MM.1S (cell line): ENCODE measurements around the gene TMEM131.

Experiments
- DNase-seq: peaks from one replicate; pipeline ENCODE4 v3.0.0-alpha.2; 2015
- H2AFZ ChIP-seq: fragments of 300-600 bp; sonication (generic); 2 replicates; pipeline ENCODE4 v1.6.0; 2016; ENCODE audit warnings: antibody characterized with exemption, low read length
- H3F3A ChIP-seq: fragments of 300-600 bp; sonication (generic); 2 replicates; pipeline ENCODE4 v1.6.1; 2016; ENCODE audit warnings: mild to moderate bottlenecking, antibody characterized with exemption, low read length, moderate library complexity, mixed read lengths; ENCODE audit not compliant: insufficient read depth
- H3K27ac ChIP-seq: fragments of 300-600 bp; sonication (generic); 2 replicates; pipeline ENCODE4 v1.5.1; 2016; ENCODE audit warnings: mild to moderate bottlenecking, low read length
- H3K27me3 ChIP-seq: fragments of 300-600 bp; sonication (generic); replicated peaks from 2 replicates; pipeline ENCODE4 v1.6.0; 2016; ENCODE audit warnings: low read length; ENCODE audit not compliant: insufficient read depth
- H3K36me3 ChIP-seq: fragments of 300-600 bp; sonication (generic); replicated peaks from 2 replicates; pipeline ENCODE4 v1.6.1; 2016; ENCODE audit warnings: mild to moderate bottlenecking, low read length, mixed read lengths; ENCODE audit not compliant: insufficient read depth
- H3K4me1 ChIP-seq: fragments of 300-600 bp; sonication (generic); 2 replicates; pipeline ENCODE4 v1.6.1; 2016; ENCODE audit warnings: low read length, mixed read lengths
- H3K4me2 ChIP-seq: fragments of 300-600 bp; sonication (generic); 2 replicates; pipeline ENCODE4 v1.6.0; 2016; ENCODE audit warnings: low read depth, low read length
- H3K4me3 ChIP-seq: fragments of 300-600 bp; sonication (generic); 2 replicates; pipeline ENCODE4 v1.5.1; 2016; ENCODE audit warnings: low read length, mixed read lengths
- H3K79me2 ChIP-seq: fragments of 300-600 bp; sonication (generic); 2 replicates; pipeline ENCODE4 v1.6.1; 2016; ENCODE audit warnings: mixed run types, low read length, mixed read lengths
- H3K9ac ChIP-seq: fragments of 300-600 bp; sonication (generic); 2 replicates; pipeline ENCODE4 v1.6.1; 2016; ENCODE audit warnings: low read length, mixed read lengths
- H3K9me2 ChIP-seq: fragments of 300-600 bp; sonication (generic); replicated peaks from 2 replicates; pipeline ENCODE4 v1.6.1; 2016; ENCODE audit warnings: mild to moderate bottlenecking, low read length, mixed read lengths; ENCODE audit not compliant: insufficient read depth
- H3K9me3 ChIP-seq: fragments of 300-600 bp; sonication (generic); replicated peaks from 2 replicates; pipeline ENCODE4 v1.6.1; 2016; ENCODE audit warnings: mild to moderate bottlenecking, low read length, mixed read lengths; ENCODE audit not compliant: insufficient read depth
- H4K20me1 ChIP-seq: fragments of 300-600 bp; sonication (generic); 2 replicates; pipeline ENCODE4 v1.6.1; 2016; ENCODE audit warnings: mild to moderate bottlenecking, low read length, moderate library complexity, mixed read lengths; ENCODE audit not compliant: insufficient read depth
- EZH2 ChIP-seq: fragments of 300-600 bp; sonication (generic); optimal IDR thresholded peaks from 2 replicates; pipeline ENCODE3; 2017; ENCODE audit warnings: low read depth, mild to moderate bottlenecking, antibody characterized with exemption, low read length, mixed read lengths
- EZH2phosphoT487 ChIP-seq: fragments of 300-600 bp; sonication (generic); IDR thresholded peaks from 2 replicates; pipeline ENCODE4 v1.6.1; 2018; ENCODE audit warnings: antibody characterized with exemption, low read length
- TF ChIP-seq, protein P1 (sequence below): fragments of 300-600 bp; sonication (generic); IDR thresholded peaks from 2 replicates; pipeline ENCODE4 v1.5.1; 2016; ENCODE audit warnings: antibody characterized with exemption, low read length, mixed read lengths

TMEM131 gene

DNA sequence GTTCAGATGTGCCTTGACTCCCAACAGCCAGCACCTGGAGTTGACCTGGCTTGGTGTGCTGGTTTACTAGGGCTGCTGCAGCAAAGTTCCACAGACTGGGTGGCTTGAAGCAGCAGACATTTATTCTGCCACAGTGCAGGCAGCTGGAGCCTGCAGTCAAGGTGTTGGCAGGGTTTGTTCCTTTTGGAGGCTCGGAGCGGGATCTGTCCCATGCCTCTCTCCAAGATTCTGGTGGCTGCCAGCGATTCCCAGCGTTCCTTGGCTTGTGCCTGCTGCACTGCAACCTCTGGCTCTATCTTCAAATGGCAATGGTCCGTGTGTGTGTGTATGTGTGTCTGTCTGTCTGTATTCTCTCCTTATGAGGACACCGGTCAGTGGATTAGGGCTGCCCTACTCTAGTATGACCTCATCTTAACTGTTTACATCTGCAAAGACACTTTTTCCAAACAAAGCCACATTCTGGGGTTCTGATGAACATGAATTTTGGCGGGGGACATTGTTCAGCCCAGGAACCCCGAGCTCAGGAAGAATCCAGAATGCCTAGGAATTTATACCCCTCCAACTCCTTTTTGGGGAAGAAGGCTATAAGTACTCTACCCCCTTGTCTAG, 44.7 kb upstream of the TMEM131 start:
- Histone ChIP-seq H3K27me3 (no peaks in the 10 kb centered on the region), H3K4me1 (no peaks in the 10 kb centered on the region), H2AFZ (no peak overlapping the region), H3K9ac (no peak overlapping the region), H3K9me2 (no peaks in the 10 kb centered on the region), H3K79me2 (no peaks in the 10 kb centered on the region), H3K4me2 (no peak overlapping the region), H3K9me3 (no peaks in the 10 kb centered on the region), H3K36me3 (no peaks in the 10 kb centered on the region), H3K4me3 (no peak overlapping the region), H3K27ac (no peak overlapping the region), H4K20me1 (no peaks in the 10 kb centered on the region), H3F3A (no peaks in the 10 kb centered on the region)
- TF ChIP-seq EZH2 (no peak), EZH2phosphoT487 (no peak)
- TF ChIP-seq, protein P1, sequence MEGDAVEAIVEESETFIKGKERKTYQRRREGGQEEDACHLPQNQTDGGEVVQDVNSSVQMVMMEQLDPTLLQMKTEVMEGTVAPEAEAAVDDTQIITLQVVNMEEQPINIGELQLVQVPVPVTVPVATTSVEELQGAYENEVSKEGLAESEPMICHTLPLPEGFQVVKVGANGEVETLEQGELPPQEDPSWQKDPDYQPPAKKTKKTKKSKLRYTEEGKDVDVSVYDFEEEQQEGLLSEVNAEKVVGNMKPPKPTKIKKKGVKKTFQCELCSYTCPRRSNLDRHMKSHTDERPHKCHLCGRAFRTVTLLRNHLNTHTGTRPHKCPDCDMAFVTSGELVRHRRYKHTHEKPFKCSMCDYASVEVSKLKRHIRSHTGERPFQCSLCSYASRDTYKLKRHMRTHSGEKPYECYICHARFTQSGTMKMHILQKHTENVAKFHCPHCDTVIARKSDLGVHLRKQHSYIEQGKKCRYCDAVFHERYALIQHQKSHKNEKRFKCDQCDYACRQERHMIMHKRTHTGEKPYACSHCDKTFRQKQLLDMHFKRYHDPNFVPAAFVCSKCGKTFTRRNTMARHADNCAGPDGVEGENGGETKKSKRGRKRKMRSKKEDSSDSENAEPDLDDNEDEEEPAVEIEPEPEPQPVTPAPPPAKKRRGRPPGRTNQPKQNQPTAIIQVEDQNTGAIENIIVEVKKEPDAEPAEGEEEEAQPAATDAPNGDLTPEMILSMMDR, result no peak
- no peak for DNase-seq

DNA sequence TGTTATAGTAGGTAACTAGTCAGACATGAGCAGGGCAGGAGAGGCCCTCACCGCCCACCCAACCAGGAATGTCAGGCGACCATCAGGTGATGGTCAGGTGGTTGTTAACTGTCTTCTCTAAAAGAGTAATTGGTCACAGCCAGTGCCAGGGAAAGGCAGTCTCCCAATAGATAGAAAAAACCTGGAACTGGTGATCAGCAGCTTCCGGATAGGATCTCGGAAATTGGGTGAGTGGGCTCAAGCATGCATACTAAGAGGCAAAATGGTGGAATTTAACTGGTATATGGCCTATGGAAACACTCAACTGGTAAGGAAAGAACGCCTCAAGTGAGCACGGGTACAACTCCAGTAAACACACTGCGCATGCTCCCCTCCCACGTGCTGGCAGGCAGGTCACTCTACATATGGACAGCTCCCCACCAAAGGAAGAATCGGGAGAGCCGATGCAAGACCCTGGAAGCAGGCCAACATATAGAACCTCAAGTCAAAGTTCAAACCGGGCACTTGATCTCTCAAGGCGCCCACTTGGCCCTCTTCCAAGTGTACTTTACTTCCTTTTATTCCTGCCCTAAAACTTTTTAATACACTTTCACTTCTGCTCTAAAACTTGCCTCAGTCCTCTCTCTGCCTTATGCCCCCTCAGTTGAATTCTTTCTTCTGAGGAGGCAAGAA, 43.5 kb upstream of the TMEM131 start:
- no peak overlapping the region for H3K27ac ChIP-seq
- no peak overlapping the region for H3K4me3 ChIP-seq
- no peaks in the 10 kb centered on the region for H3K4me1 ChIP-seq
- no peaks in the 10 kb centered on the region for H3K79me2 ChIP-seq
- H3K9ac ChIP-seq, result no peak overlapping the region
- no peaks in the 10 kb centered on the region for H3K27me3 ChIP-seq
- H3K4me2 ChIP-seq, result no peak overlapping the region
- DNase-seq, result no peak
- H3F3A ChIP-seq, result no peaks in the 10 kb centered on the region
- no peak overlapping the region for H2AFZ ChIP-seq
- no peaks in the 10 kb centered on the region for H3K9me2 ChIP-seq
- TF ChIP-seq, protein P1, result no peak
- TF ChIP-seq EZH2phosphoT487 (no peak), EZH2 (no peak)
- no peaks in the 10 kb centered on the region for H3K36me3 ChIP-seq
- H4K20me1 ChIP-seq, result no peaks in the 10 kb centered on the region
- H3K9me3 ChIP-seq, result no peaks in the 10 kb centered on the region

DNA sequence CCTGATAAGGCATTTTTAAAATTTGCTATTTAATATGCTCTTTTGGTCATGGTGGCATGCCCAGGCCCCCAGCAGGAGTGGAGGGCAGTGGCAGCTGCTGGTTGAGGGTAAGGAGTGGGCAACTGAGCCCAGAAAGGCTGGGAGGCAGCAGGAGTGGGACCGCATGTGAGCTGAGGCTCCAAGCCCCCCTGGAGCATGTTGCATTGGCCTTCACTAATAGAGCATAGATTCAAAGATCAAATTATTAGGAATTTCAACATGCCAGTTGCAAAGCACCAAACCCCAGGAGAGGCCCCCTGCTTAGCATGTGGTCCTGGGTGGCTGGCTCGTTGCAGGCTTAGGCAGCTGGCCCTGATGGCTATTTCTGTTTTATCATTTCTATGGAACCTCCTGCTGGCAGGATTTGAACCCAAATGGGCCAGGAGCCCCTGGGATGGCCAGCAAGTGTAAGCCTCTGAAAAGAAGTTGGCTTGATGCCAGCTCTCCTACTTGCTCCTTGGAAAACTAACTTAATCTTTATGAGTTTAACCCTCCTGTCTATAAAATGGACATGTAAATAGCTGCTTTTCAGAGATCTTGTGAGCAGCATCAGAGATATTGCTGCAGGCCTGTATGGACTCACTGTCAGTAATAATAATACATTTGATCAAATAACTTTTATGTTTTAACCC, 42.1 kb upstream of the TMEM131 start:
- Histone ChIP-seq H3K79me2 (no peaks in the 10 kb centered on the region), H3K9ac (no peak overlapping the region), H4K20me1 (no peaks in the 10 kb centered on the region), H3K4me3 (no peak overlapping the region), H2AFZ (no peak overlapping the region), H3K4me1 (no peaks in the 10 kb centered on the region), H3K36me3 (no peaks in the 10 kb centered on the region), H3K9me2 (no peaks in the 10 kb centered on the region), H3K9me3 (no peaks in the 10 kb centered on the region), H3K27me3 (no peaks in the 10 kb centered on the region), H3K27ac (no peak overlapping the region), H3F3A (no peaks in the 10 kb centered on the region), H3K4me2 (no peak overlapping the region)
- no peak for DNase-seq
- no peak for TF ChIP-seq EZH2
- TF ChIP-seq, protein P1, result no peak
- no peak for TF ChIP-seq EZH2phosphoT487
